GM19467 (cell line): ENCODE results near the gene SLC24A4.

Source experiments
- ATAC-seq: cut with Tn5 transposase; IDR thresholded peaks from one replicate; pipeline ENCODE4 v1.9.1; 2021; ENCODE audit warnings: mild to moderate bottlenecking, moderate library complexity; ENCODE audit not compliant: unreplicated experiment

The SLC24A4 gene

DNA sequence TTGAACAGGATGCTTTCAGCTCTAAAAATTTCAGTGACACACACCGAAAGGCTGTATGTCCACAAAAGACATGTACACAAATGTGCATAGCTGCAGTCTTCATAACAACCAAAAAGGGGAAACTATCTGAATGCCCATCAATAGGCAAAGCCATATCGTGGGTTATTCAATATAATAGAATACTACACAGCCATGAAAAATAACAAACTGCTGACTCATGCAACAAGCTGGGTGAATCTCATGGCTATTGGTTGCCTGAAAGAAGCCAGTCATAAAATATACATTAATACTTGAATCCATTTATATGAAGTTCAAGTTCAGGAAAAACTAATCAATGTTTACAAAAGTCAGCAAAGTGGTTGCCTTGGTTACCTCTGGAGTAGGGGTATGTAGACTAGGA lies 132.3 kb downstream of the SLC24A4 start:
- ATAC-seq: no peak

GRCh38 chr14:92456215-92457015 lies 133.4 kb downstream of the SLC24A4 start:
- no peak for ATAC-seq

DNA sequence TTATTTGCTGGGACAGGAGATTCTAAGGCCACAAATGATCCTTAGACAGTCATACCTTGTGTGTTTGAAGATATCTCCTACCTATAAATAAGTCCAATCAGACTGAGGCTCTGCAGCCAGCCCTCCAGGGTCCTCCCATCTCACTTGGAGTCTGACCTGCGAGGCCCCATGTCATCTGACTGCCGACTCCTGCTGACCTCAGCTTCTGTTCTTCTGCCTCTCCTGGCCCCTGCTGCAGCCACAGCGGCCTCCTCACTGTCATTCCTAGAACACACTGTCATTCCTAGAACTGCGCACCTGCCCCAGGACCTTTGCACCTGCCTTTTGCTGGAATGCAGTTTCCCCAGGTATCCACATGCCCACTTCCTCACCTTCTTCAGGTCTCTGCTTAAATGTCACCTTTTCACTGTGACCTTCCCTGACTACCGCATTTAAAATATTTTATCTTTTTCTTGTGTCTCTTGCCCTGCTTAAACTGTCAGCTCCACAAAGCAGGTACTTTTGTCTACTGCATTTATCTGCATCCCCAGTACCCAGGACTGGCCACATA lies 134.1 kb downstream of the SLC24A4 start:
- no peak for ATAC-seq

- no peak for ATAC-seq
Measured at GRCh38 chr14:92458136-92459029, 135.4 kb downstream of the SLC24A4 start.

GRCh38 chr14:92459030-92459949 lies 136.3 kb downstream of the SLC24A4 start:
- no peak for ATAC-seq

DNA sequence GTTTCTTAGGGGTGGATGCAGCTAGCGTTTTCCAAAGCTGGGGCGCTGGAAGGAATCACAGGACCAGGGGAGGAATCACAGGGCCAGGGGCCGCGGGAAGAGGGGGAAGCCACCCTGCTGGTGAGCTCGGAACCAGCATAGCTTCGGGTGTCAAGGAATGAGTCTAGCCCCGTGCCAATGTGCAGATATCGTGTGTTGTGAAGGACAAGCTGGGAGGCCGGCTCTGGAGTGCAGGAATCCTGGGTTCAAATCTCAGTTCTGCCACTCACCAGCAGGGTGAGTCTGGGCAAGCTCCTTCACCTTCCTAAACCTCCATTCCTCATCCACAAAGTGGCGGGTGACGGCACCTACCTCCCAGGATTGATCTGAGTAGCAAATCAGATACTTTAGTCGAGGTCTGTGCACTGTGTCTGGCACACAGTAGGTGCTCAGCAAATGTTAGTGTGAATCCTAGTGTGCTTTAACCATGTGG lies 137.0 kb downstream of the SLC24A4 start:
- no peak for ATAC-seq

DNA sequence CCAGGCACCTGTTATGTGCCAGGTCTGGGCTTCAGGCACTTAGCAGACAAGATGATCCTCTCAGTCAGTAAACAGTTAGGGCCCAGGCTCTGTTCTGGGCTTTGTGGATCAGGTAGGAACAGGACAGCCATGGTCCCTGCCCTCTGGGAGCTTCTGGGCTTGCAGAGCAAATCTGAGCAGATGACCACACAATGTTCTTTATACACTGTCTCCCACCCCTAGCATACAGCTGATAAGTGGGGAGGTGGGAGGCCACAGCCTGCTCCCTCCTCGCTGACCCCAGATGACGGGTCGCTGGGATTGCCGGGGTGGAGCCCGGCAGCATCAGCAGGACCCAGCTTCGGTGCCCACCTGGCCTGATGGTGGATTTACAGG lies 137.6 kb downstream of the SLC24A4 start:
- ATAC-seq: no peak

DNA sequence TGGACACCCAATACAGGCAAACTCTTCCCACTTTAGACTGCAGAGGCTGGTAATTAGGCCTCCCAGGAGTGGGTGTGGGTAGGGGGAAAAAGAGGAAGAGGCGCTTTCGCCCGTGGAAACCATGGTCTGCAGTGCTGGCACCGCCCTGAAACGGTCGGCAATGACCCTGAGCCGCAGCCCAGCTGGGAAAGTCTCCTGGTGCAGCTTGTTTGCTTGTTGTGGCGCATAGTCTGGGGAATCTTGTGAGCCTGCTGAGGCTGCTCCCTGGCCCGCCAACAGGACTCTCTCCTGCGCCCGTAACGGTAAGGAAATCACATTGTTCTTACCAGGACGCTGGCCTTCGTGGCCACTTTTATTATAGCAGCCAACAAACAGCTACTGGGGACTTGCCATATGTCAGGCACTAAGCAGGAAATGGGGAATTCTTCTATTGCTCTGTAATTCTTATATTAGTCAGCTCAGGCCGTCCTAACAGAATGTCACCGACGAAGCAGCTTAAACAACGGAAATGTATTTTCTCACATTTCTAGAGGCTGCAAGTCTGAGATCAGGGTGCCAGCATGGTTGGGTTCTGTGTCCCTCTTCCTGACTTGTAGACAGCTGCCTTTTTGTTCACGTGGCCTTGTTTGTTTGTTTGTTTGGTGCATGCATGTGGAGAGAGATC lies 138.1 kb downstream of the SLC24A4 start:
- ATAC-seq: no peak

DNA sequence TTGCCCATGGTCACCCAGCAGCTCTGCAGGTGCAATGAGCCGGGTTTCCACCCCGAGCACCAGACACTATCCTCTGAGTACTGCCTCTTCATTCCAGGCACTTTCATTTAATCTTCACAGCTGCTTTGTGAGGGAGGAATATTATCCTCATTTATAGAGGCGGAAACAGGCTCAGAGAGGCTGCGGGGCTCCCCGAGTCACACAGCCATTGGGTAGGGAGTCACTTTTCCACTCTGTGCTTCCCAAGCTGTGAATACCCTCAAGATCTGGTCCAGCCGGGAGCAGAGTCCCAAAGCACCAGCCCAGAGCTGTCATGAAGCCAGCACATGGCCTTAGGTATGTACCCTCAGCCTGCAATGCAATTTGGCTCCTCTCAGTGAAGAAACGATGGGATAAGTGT lies 138.9 kb downstream of the SLC24A4 start:
- no peak for ATAC-seq

DNA sequence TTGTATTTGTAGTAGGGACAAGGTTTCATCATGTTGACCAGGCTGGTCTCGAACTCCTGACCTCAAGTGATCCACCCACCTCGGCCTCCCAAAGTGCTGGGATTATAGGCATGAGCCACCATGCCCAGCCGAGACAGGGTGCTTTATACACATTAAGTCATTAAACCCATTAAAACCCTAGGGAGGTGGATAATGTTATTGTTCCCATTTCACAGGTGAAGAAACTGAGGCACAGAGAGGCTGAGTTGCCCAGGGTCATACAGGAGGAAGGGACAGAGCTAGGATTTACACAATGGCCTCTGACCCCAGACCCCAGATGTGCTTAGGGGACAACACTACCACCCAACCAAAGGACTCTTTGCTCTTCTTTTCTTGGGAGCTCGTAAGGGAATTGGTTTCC lies 139.6 kb downstream of the SLC24A4 start:
- no peak for ATAC-seq

DNA sequence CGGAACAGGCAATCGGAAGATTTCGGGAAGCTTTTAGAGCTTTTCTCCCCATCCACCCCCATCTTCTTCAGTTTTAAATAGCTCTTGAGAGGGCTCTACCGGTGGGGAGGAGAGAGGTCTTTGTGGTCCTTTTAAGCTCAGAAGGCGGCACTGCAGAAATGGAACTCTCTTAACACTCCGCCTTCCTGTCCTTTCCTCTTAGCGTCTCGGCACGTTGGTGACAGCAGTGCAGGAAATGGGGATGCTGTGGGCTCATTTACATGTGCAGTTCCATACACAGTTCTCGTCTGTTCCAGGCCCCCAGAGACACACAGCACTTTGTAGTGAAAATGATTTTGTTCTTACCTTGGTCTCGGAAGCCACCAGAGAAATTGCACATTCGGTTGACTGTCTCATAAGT lies 140.2 kb downstream of the SLC24A4 start:
- ATAC-seq: no peak

DNA sequence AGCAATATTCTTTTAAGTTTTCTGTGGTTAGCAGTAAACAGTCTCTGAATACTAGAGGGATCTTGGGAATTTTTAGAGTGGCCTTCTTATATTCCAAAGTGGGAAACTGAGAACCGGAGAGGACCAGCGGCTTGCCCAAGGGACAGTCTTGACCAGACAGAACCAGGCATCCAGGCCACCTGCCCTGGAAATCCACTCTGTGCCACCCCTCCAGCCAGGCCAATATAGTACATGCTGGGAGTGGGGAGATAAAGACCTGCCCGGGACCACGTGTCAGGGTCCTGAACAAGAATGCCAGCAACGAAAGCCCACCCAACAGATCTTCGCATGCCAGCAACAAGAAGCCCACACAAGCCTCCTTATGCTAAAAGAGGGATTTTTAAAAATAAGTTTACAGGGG lies 141.2 kb downstream of the SLC24A4 start:
- no peak for ATAC-seq

DNA sequence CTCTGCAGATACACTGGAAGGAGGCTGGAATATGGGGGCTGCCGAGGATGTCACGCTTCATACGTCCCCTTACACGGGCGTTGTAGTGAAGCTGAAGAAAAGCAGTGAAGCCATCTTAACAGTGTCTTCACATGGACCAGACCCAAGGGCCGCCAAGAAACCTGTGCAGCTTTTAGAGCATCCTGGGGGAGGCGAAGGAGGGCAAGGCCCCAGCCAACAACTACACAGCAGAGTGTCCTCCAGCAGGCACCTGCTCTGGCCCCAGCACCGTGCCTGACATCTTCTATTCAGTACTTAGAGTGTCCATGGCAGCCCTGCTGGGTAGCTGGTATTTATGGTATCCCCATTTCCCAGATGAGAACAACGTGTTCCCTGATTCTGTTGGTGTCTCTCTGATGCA lies 141.8 kb downstream of the SLC24A4 start:
- no peak for ATAC-seq

- ATAC-seq: no peak
Measured at GRCh38 chr14:92465353-92466055, 142.5 kb downstream of the SLC24A4 start.

- no peak for ATAC-seq
Measured at GRCh38 chr14:92466059-92466458, 143.1 kb downstream of the SLC24A4 start.

DNA sequence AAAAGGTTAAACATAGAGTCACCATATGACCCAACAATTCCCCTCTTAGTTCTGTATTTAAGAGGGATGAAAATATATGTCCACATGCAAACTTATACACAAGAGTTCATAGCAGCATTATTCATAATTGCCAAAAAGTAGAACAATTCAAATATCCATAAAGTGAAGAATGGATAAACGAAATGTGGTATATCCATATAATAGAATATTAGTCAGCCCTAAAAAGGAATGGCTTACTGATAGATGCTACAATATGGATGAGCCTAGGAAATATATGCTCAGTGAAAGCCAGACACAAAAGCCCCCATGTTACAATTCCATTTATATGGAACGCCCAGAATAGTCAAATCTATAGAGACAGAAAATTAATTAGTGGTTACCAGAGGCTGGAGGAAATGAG lies 146.6 kb downstream of the SLC24A4 start:
- ATAC-seq: no peak

DNA sequence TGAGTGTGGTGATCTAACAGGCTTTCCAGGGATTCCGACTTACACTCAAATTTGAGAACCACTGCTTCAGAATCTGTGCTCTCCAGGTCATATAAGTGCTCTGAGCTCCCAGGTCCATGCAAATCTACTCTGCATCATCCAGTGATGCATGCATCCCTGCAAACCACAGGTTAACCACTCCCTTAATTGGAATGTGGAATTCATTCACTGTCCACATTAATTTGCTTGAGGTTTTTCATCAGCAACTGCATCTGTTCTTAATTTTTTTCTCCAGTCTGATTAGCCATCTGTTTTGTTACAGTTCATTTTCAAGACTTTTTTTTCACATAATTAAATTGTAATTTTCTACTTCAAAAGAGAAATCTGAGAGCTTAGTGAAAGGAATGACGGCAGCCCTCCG lies 147.2 kb downstream of the SLC24A4 start:
- no peak for ATAC-seq

DNA sequence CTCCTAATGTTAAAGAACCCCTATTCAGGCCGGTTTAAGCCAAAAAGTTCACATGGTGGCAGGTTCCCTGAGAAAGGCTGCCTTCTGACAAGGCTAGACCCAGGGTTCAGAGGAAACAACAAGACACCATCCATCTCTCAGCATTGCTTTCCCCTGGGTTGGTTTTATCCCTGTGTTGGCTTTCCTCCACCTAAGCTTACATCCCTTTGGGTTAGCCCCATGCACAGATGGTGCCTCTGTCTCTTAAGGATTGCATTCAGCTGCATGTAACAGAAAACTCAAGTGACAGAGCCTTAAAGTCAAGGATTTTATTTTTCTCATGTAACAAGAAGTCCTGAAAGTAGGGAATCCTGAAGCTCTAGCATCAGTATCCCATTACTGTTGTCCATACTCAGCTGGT lies 147.8 kb downstream of the SLC24A4 start:
- ATAC-seq: no peak

- ATAC-seq: no peak
Measured at GRCh38 chr14:92471919-92472318, 149.0 kb downstream of the SLC24A4 start.

DNA sequence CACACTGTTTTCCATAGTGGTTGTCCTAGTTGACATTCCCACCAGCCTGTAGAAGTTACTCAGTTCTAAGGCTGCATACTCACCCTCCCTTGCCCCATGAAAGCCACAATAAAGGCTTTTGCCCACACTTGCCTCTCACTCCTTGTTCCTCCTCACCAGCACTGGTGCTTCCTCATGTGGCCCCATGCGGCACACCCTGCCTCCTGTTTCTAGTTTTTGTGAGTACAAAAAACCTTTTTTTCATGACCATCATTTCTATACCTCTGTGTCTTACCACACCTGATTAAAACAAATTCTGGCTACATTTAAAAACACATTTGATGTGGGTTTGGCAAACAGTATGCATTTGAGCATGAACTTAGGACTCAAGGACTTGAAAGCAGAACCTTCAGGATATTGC lies 149.9 kb downstream of the SLC24A4 start:
- ATAC-seq: no peak
